Esophagus (tissue), 2 donors: ENCODE data around the gene HIPK1. TPM values are rescaled to one million over a fixed set of nuclear protein-coding genes. Genes with fewer than 3 reads are reported as not detected.

ENCODE experiments used
- H3K27ac ChIP-seq, 2 donors: one replicate each; pipeline ENCODE4 v1.5.1; 2013; ENCODE audit warnings: low read depth in 2 of 2, mild to moderate bottlenecking in 2 of 2, inconsistent platforms in 1 of 2, low read length in 1 of 2, moderate library complexity in 1 of 2
- H3K27me3 ChIP-seq, 2 donors: one replicate each; pipeline ENCODE4 v1.6.1; 2013; ENCODE audit warnings: low read length in 2 of 2, control low read depth in 1 of 2, mild to moderate bottlenecking in 1 of 2; ENCODE audit not compliant: insufficient read depth in 2 of 2, control insufficient read depth in 1 of 2
- H3K36me3 ChIP-seq, 2 donors: one replicate each; pipeline ENCODE4 v1.6.1; 2013; ENCODE audit warnings: low read length in 1 of 2; ENCODE audit not compliant: control insufficient read depth in 2 of 2, insufficient read depth in 2 of 2
- H3K4me1 ChIP-seq, 2 donors: one replicate each; pipeline ENCODE4 v1.6.1; 2013; ENCODE audit warnings: low read length in 1 of 2; ENCODE audit not compliant: control insufficient read depth in 2 of 2, insufficient read depth in 2 of 2
- H3K4me3 ChIP-seq, 2 donors: one replicate each; pipeline ENCODE4 v1.5.1; 2013; ENCODE audit warnings: low read length in 2 of 2, mild to moderate bottlenecking in 2 of 2, low read depth in 1 of 2, moderate library complexity in 1 of 2
- H3K9me3 ChIP-seq, 2 donors: one replicate each; pipeline ENCODE4 v1.6.1; 2013; ENCODE audit warnings: mild to moderate bottlenecking in 2 of 2, low read depth in 1 of 2, low read length in 1 of 2, moderate library complexity in 1 of 2; ENCODE audit not compliant: control insufficient read depth in 2 of 2, insufficient read depth in 1 of 2
- WGBS, 2 donors: extraction: QIAGEN DNeasy Blood & Tissue Kit; methylation state at CpG; one replicate each; pipeline ENCODE4 v1.1.7; 2013; 5-methylcytosine and 5-hydroxymethylcytosine counted together
- polyA plus RNA-seq, 2 donors: library from polyadenylated mRNA; stranded (reverse); fragments of 200-250 nt; gene quantifications; one replicate each; pipeline ENCODE4 v1.2.3, GENCODE V29; 2013
- donor health status: healthy with polysubstance abuse.
- donor health status: Bipolar disorder and iron deficiency.

Gene HIPK1
- polyA plus RNA-seq, 2 donors = 10.8 to 14.5 TPM

- Histone ChIP-seq H3K4me1 (peaks cover 0 to 7% of the 10 kb centered on the region in 2 donors), H3K4me3 (peak overlapping the region; percentile 92 to 94), H3K9me3 (no peaks in the 10 kb centered on the region), H3K27me3 (no peaks in the 10 kb centered on the region), H3K27ac (peak overlapping the region; percentile 98), H3K36me3 (no peaks in the 10 kb centered on the region)
- 0 to 3% methylated on average over 8 of the region's 8 CpGs for WGBS, 2 donors
Observed at GRCh38 chr1:113930499-113931161, 1.5 kb downstream of the HIPK1 start.

- Histone ChIP-seq H3K9me3 (no peaks in the 10 kb centered on the region), H3K36me3 (no peaks in the 10 kb centered on the region), H3K4me3 (peak overlapping the region in 1 of 2 donors; percentile 40), H3K4me1 (peaks cover 0 to 7% of the 10 kb centered on the region in 2 donors), H3K27ac (no peak overlapping the region), H3K27me3 (no peaks in the 10 kb centered on the region)
- 13 to 16% methylated on average over 3 of the region's 3 CpGs for WGBS, 2 donors
Observed at GRCh38 chr1:113931451-113931851, 2.3 kb downstream of the HIPK1 start.

- H3K4me3 ChIP-seq = no peak overlapping the region
- no peak overlapping the region for H3K27ac ChIP-seq
- H3K4me1 ChIP-seq = peaks cover 0 to 7% of the 10 kb centered on the region in 2 donors
- H3K27me3 ChIP-seq = no peaks in the 10 kb centered on the region
- H3K9me3 ChIP-seq = no peaks in the 10 kb centered on the region
- H3K36me3 ChIP-seq = no peaks in the 10 kb centered on the region
Observed at GRCh38 chr1:113934006-113934405, 4.9 kb downstream of the HIPK1 start.

GRCh38 chr1:113934511-113935055 is 5.5 kb downstream of the HIPK1 start:
- Histone ChIP-seq H3K4me3 (no peak overlapping the region), H3K36me3 (no peaks in the 10 kb centered on the region), H3K27me3 (no peaks in the 10 kb centered on the region), H3K9me3 (no peaks in the 10 kb centered on the region), H3K27ac (no peak overlapping the region), H3K4me1 (peaks cover 0 to 7% of the 10 kb centered on the region in 2 donors)
- 75 to 80% methylated on average over 5 of the region's 5 CpGs for WGBS, 2 donors

- H3K4me1 ChIP-seq = peaks cover 0 to 7% of the 10 kb centered on the region in 2 donors
Observed at GRCh38 chr1:113935176-113935575, 6.1 kb downstream of the HIPK1 start.

GRCh38 chr1:113935970-113936369 is 6.8 kb downstream of the HIPK1 start:
- Histone ChIP-seq H3K4me3 (no peak overlapping the region), H3K36me3 (peaks cover under 1 to 7% of the 10 kb centered on the region in 2 donors), H3K4me1 (peaks cover 0 to 7% of the 10 kb centered on the region in 2 donors), H3K27me3 (no peaks in the 10 kb centered on the region), H3K9me3 (no peaks in the 10 kb centered on the region), H3K27ac (no peak overlapping the region)
- WGBS, 2 donors = 66 to 76% methylated on average over 1 of the region's 1 CpG

More at GRCh38 chr1:113935176-113935575, 6.1 kb downstream of the HIPK1 start:
- no peak overlapping the region for H3K27ac ChIP-seq
- no peaks in the 10 kb centered on the region for H3K27me3 ChIP-seq
- WGBS, 2 donors = 98 to 100% methylated on average over 1 of the region's 1 CpG
- H3K4me3 ChIP-seq = no peak overlapping the region
- H3K9me3 ChIP-seq = no peaks in the 10 kb centered on the region
- H3K36me3 ChIP-seq = no peaks in the 10 kb centered on the region

- WGBS, 2 donors = 74 to 78% methylated on average over 1 of the region's 1 CpG
- no peak overlapping the region for H3K27ac ChIP-seq
Observed at GRCh38 chr1:113937146-113937545, 8.0 kb downstream of the HIPK1 start.

GRCh38 chr1:113938192-113938591 is 9.1 kb downstream of the HIPK1 start:
- Histone ChIP-seq H3K27ac (no peak overlapping the region), H3K9me3 (no peaks in the 10 kb centered on the region), H3K36me3 (peaks cover 3 to 10% of the 10 kb centered on the region in 2 donors), H3K27me3 (no peaks in the 10 kb centered on the region), H3K4me3 (no peak overlapping the region), H3K4me1 (peaks cover 0 to 3% of the 10 kb centered on the region in 2 donors)
- 71 to 77% methylated on average over 5 of the region's 5 CpGs for WGBS, 2 donors

More at GRCh38 chr1:113937146-113937545, 8.0 kb downstream of the HIPK1 start:
- peaks cover 3 to 10% of the 10 kb centered on the region in 2 donors for H3K36me3 ChIP-seq
- H3K4me1 ChIP-seq = peaks cover 0 to 7% of the 10 kb centered on the region in 2 donors
- no peaks in the 10 kb centered on the region for H3K27me3 ChIP-seq
- H3K9me3 ChIP-seq = no peaks in the 10 kb centered on the region
- H3K4me3 ChIP-seq = no peak overlapping the region

- Histone ChIP-seq H3K4me1 (no peaks in the 10 kb centered on the region), H3K27ac (peak overlapping the region in 1 of 2 donors; percentile 42), H3K27me3 (no peaks in the 10 kb centered on the region), H3K9me3 (no peaks in the 10 kb centered on the region), H3K4me3 (no peak overlapping the region), H3K36me3 (peaks cover 3 to 10% of the 10 kb centered on the region in 2 donors)
- WGBS, 2 donors = 76 to 77% methylated on average over 16 of the region's 16 CpGs
Observed at GRCh38 chr1:113940365-113941244, 11.5 kb downstream of the HIPK1 start.
